H1 (cell line): ENCODE data around the gene ORAI3. TPM values are rescaled to one million over a fixed set of nuclear protein-coding genes. Genes with fewer than 3 reads are reported as not detected.

Source experiments
- CTCF ChIA-PET: fragments of 300-600 bp; sonication (Branson Sonifier 250); formaldehyde crosslinking; loops from one replicate; lab custom pipeline; 2021; ENCODE audit not compliant: partially characterized antibody; lab: Charles Lee
- POLR2A ChIA-PET: fragments of 300-600 bp; sonication (Branson Sonifier 250); formaldehyde crosslinking; loops from one replicate; lab custom pipeline; 2021; ENCODE audit warnings: inconsistent platforms; ENCODE audit not compliant: partially characterized antibody; lab: Charles Lee
- DNase-seq, 2 experiments: peaks; one replicate each; pipeline versions ENCODE4 v3.0.0 to v3.0.0-alpha.2; 2010 to 2022; ENCODE audit warnings: low spot score in 2 of 2, low read depth in 1 of 2, mixed read lengths in 1 of 2
- FAIRE-seq: peaks from 2 replicates; lab custom pipeline; 2011; peaks lifted over from hg19 to GRCh38; lab: Jason Lieb, UNC
- H2AFZ ChIP-seq: 2 replicates; pipeline ENCODE4 v1.8.1; 2012; ENCODE audit warnings: low read length, inconsistent platforms
- H2AK5ac ChIP-seq: 2 replicates; pipeline ENCODE4 v1.6.1; 2013; ENCODE audit warnings: low read depth, low read length
- H2BK120ac ChIP-seq: replicated peaks from 2 replicates; pipeline ENCODE3; 2013; ENCODE audit warnings: low read depth, low read length, inconsistent platforms
- H2BK12ac ChIP-seq: 2 replicates; pipeline ENCODE4 v1.6.1; 2013; ENCODE audit warnings: low read depth, low read length
- H2BK15ac ChIP-seq: 2 replicates; pipeline ENCODE4 v1.6.1; 2013; ENCODE audit warnings: low read length
- H2BK20ac ChIP-seq: 2 replicates; pipeline ENCODE4 v1.6.1; 2013; ENCODE audit warnings: low read length
- H2BK5ac ChIP-seq: 2 replicates; pipeline ENCODE4 v1.6.1; 2013; ENCODE audit warnings: low read depth, low read length
- H3K14ac ChIP-seq: 2 replicates; pipeline ENCODE4 v1.6.1; 2013; ENCODE audit warnings: inconsistent platforms; ENCODE audit not compliant: insufficient read length
- H3K18ac ChIP-seq: 2 replicates; pipeline ENCODE4 v1.6.1; 2013; ENCODE audit warnings: low read length; ENCODE audit errors: extremely low read depth
- H3K23ac ChIP-seq: 2 replicates; pipeline ENCODE4 v1.6.1; 2013; ENCODE audit warnings: inconsistent platforms; ENCODE audit not compliant: insufficient read length
- H3K23me2 ChIP-seq: 2 replicates; pipeline ENCODE4 v1.6.1; 2013; ENCODE audit warnings: low read depth, low read length
- H3K27ac ChIP-seq: 2 replicates; pipeline ENCODE4 v1.6.1; 2011; ENCODE audit warnings: low read depth, low read length, inconsistent platforms
- H3K27me3 ChIP-seq, 4 experiments: replicated peaks in 1 of 4; 1 replicate in 1 of 4; 2 replicates in 3 of 4; pipeline versions ENCODE4 v1.6.1 to v1.8.1; 2011 to 2013; ENCODE audit warnings: low read length in 3 of 4, mild to moderate bottlenecking in 3 of 4, inconsistent platforms in 2 of 4, mixed read lengths in 2 of 4, moderate library complexity in 1 of 4; ENCODE audit not compliant: control insufficient read depth in 3 of 4, insufficient read depth in 3 of 4; ENCODE audit errors: extremely low read depth in 1 of 4
- H3K36me3 ChIP-seq, 4 experiments: 2 replicates each; pipeline versions ENCODE4 v1.6.1 to v1.8.1; 2011 to 2013; ENCODE audit warnings: mild to moderate bottlenecking in 4 of 4, low read length in 3 of 4, moderate library complexity in 2 of 4, control low read depth in 1 of 4, inconsistent platforms in 1 of 4; ENCODE audit not compliant: insufficient read depth in 4 of 4, control insufficient read depth in 2 of 4
- H3K4ac ChIP-seq: replicated peaks from 2 replicates; pipeline ENCODE3; 2013; ENCODE audit warnings: low read length, low read depth, mixed read lengths, inconsistent platforms; ENCODE audit not compliant: insufficient read length
- H3K4me1 ChIP-seq, 4 experiments: replicated peaks in 1 of 4; 1 replicate in 1 of 4; 2 replicates in 3 of 4; pipeline versions ENCODE4 v1.6.1 to v1.8.1; 2011 to 2013; ENCODE audit warnings: low read length in 3 of 4, inconsistent platforms in 2 of 4, mixed read lengths in 1 of 4; ENCODE audit not compliant: insufficient read depth in 4 of 4, control insufficient read depth in 3 of 4
- H3K4me2 ChIP-seq, 2 experiments: 2 replicates each; pipeline versions ENCODE4 v1.6.1 to v1.8.1; 2011 to 2013; ENCODE audit warnings: low read depth in 2 of 2, low read length in 2 of 2, control low read depth in 1 of 2, inconsistent platforms in 1 of 2, mild to moderate bottlenecking in 1 of 2; ENCODE audit not compliant: insufficient read depth in 1 of 2
- H3K4me3 ChIP-seq, 4 experiments: fragments of 200-600, 300-600 bp in 1 of 4; sonication (generic), shearing (Covaris generic), sonication (Bioruptor Twin) in 1 of 4; 2 replicates each; pipeline versions ENCODE4 v1.5.1 to v1.8.1; 2011 to 2016; ENCODE audit warnings: low read length in 4 of 4, low read depth in 3 of 4, control low read depth in 2 of 4, inconsistent platforms in 2 of 4, mild to moderate bottlenecking in 2 of 4, mixed read lengths in 1 of 4, moderate library complexity in 1 of 4; ENCODE audit not compliant: insufficient read depth in 2 of 4; ENCODE audit errors: extremely low read depth in 1 of 4
- H3K56ac ChIP-seq: replicated peaks from 2 replicates; pipeline ENCODE3; 2013; ENCODE audit warnings: low read depth, mild to moderate bottlenecking, mixed read lengths, low read length, inconsistent platforms; ENCODE audit not compliant: insufficient read length
- H3K79me1 ChIP-seq: 2 replicates; pipeline ENCODE4 v1.6.1; 2013; ENCODE audit warnings: low read depth, low read length, control low read depth
- H3K79me2 ChIP-seq, 2 experiments: 2 replicates each; pipeline versions ENCODE4 v1.6.1 to v1.8.1; 2012 to 2013; ENCODE audit warnings: low read length in 2 of 2, mild to moderate bottlenecking in 2 of 2, inconsistent platforms in 1 of 2; ENCODE audit not compliant: insufficient read depth in 2 of 2, control insufficient read depth in 1 of 2
- H3K9ac ChIP-seq, 4 experiments: replicated peaks in 1 of 4; 1 replicate in 1 of 4; 2 replicates in 3 of 4; pipeline versions ENCODE4 v1.6.1 to v1.8.1; 2011 to 2013; ENCODE audit warnings: low read depth in 3 of 4, low read length in 3 of 4, control low read depth in 2 of 4, mild to moderate bottlenecking in 2 of 4, moderate library complexity in 2 of 4, inconsistent platforms in 1 of 4; ENCODE audit errors: extremely low read depth in 1 of 4
- H3K9me3 ChIP-seq, 2 experiments: 2 replicates each; pipeline versions ENCODE4 v1.6.1 to v1.8.1; 2012 to 2013; ENCODE audit warnings: mild to moderate bottlenecking in 2 of 2, moderate library complexity in 2 of 2, control low read depth in 1 of 2, inconsistent platforms in 1 of 2, low read depth in 1 of 2, low read length in 1 of 2, mixed read lengths in 1 of 2; ENCODE audit not compliant: insufficient read depth in 2 of 2
- H4K20me1 ChIP-seq, 2 experiments: replicated peaks in 1 of 2; 2 replicates each; pipeline versions ENCODE3 to v1.8.1; 2011 to 2013; ENCODE audit warnings: inconsistent platforms in 2 of 2, low read length in 2 of 2, mild to moderate bottlenecking in 1 of 2; ENCODE audit not compliant: insufficient read depth in 2 of 2, control insufficient read depth in 1 of 2
- H4K5ac ChIP-seq: 2 replicates; pipeline ENCODE4 v1.6.1; 2013; ENCODE audit warnings: low read length, low read depth, mixed read lengths, inconsistent platforms; ENCODE audit not compliant: insufficient read length
- H4K8ac ChIP-seq: 2 replicates; pipeline ENCODE4 v1.8.0; 2013; ENCODE audit warnings: mild to moderate bottlenecking, moderate library complexity, low read length, inconsistent platforms; ENCODE audit not compliant: insufficient read depth; ENCODE audit errors: extremely low read depth
- H4K91ac ChIP-seq: replicated peaks from 2 replicates; pipeline ENCODE3; 2013; ENCODE audit warnings: low read length, mixed read lengths, inconsistent platforms; ENCODE audit not compliant: insufficient read length
- CTCF ChIP-seq, 3 experiments: IDR thresholded peaks; 1 replicate in 2 of 3; 2 replicates in 1 of 3; pipeline versions ENCODE4 v1.5.1 to v1.6.1; 2011; ENCODE audit warnings: low read length in 3 of 3, mild to moderate bottlenecking in 3 of 3, inconsistent platforms in 2 of 3, low read depth in 1 of 3, moderate library complexity in 1 of 3; ENCODE audit not compliant: insufficient read depth in 1 of 3; ENCODE audit errors: control extremely low read depth in 1 of 3
- RAD21 ChIP-seq, 2 experiments: IDR thresholded peaks in 1 of 2; conservative IDR thresholded peaks in 1 of 2; 2 replicates each; pipeline ENCODE4 v1.6.1; 2011; ENCODE audit warnings: low read depth in 2 of 2, low read length in 2 of 2, improper control_type of control experiment in 1 of 2, inconsistent platforms in 1 of 2, mild to moderate bottlenecking in 1 of 2, moderate library complexity in 1 of 2
- SIN3A ChIP-seq, 2 experiments: IDR thresholded peaks in 1 of 2; conservative IDR thresholded peaks in 1 of 2; 2 replicates each; pipeline ENCODE4 v1.6.1; 2011 to 2012; ENCODE audit warnings: low read length in 2 of 2, improper control_type of control experiment in 1 of 2, low read depth in 1 of 2, mild to moderate bottlenecking in 1 of 2
- WGBS, 2 experiments: shearing (Covaris generic) in 1 of 2; methylation state at CpG; one replicate each; pipeline versions ENCODE4 v1.1.6 to v1.1.7; 2013 to 2015; ENCODE audit warnings: low lambda C conversion rate in 2 of 2, mixed read lengths in 2 of 2, inconsistent platforms in 1 of 2, low coverage in 1 of 2, missing lambda C conversion rate in 1 of 2; ENCODE audit not compliant: insufficient replicate concordance in 2 of 2, insufficient coverage in 1 of 2, insufficient read length in 1 of 2; ENCODE audit errors: extremely low coverage in 1 of 2, missing lambda C conversion rate in 1 of 2; 5-methylcytosine and 5-hydroxymethylcytosine counted together
- polyA plus RNA-seq, 7 experiments: library from polyadenylated mRNA; depleted of rRNA in 3 of 7; stranded (reverse) in 5 of 7; unstranded in 2 of 7; fragments of >200 nt in 5 of 7; fragments of 200-250 nt in 2 of 7; gene quantifications; 1 replicate in 5 of 7; 2 replicates in 1 of 7; 4 replicates in 1 of 7; pipeline versions ENCODE4 v1.2.1 to v1.2.3, GENCODE V29; 2011 to 2013; ENCODE audit warnings: missing spikeins in 2 of 7, mixed read lengths in 2 of 7
- total RNA-seq: library from RNA; stranded (reverse); fragmentation: NEBNext Ultra II Directional; extraction: Animal tissue kit (Norgen Biotek cat#: 25700); gene quantifications from 2 replicates; pipeline ENCODE4 v1.2.1, GENCODE V29; 2021

The ORAI3 gene
- total and polyA plus RNA-seq, 2 of the 8 experiments (the other 6 are each of a cell fraction or from before 2014, with no cell fraction given), result 8.7 to 24.5 TPM

- DNase-seq (no peak), FAIRE-seq (no peak)
- no peak overlapping the region for H3K4me3 ChIP-seq
- TF ChIP-seq RAD21 (IDR thresholded peaks at IDR 0.05 in 1 of 2, conservative IDR thresholded peaks at IDR 0.05 in 1 of 2; ENCODE audit: low read depth in 2 of 2, low read length in 2 of 2), result no peak
- TF ChIP-seq SIN3A (conservative IDR thresholded peaks at IDR 0.05 in 1 of 2, IDR thresholded peaks at IDR 0.05 in 1 of 2; ENCODE audit: low read depth in 1 of 2, low read length in 2 of 2), result no peak
- TF ChIP-seq CTCF (IDR thresholded peaks at IDR 0.05; ENCODE audit: control extremely low read depth in 1 of 3, insufficient read depth in 1 of 3, low read depth in 1 of 3, low read length in 3 of 3), result peak in 2 of 3 experiments; percentile 45 to 61; a peak in 3 of 4 replicates
- ChIA-PET CTCF (interaction anchor here (0.7 to 1.2 kb wide), 5 partner anchors 10 to 35 kb away, joined by 3 to 9 read pairs (median 4); no protein-coding TSS in a partner anchor), POLR2A (interaction anchor here (0.7 to 5.0 kb wide), 6 partner anchors 9 to 229 kb away, joined by 3 to 25 read pairs (median 6); partner anchors contain the start of gene HSD3B7)
- H3K4me1 ChIP-seq, result no peaks in the 10 kb centered on the region
- 92% methylated on average over 7 of the region's 7 CpGs; no CpG with 5 or more reads in 1 of the 2 experiments for WGBS, 2 experiments
- peaks cover 31 to 55% (median 49%) of the 10 kb centered on the region in 4 experiments for H3K36me3 ChIP-seq
- H3K4me2 ChIP-seq, result no peak overlapping the region
- H2BK20ac ChIP-seq, result no peak overlapping the region
- H4K20me1 ChIP-seq, result peaks cover 1 to 11% of the 10 kb centered on the region in 2 experiments
- no peak overlapping the region for H4K8ac ChIP-seq
- H2BK120ac ChIP-seq, result no peak overlapping the region
- no peak overlapping the region for H3K9ac ChIP-seq
- H3K56ac ChIP-seq, result no peak overlapping the region
- H3K79me1 ChIP-seq, result no peaks in the 10 kb centered on the region; the same call in 1 of the 2 replicates
- H2BK12ac ChIP-seq, result no peak overlapping the region
- no peak overlapping the region for H2BK15ac ChIP-seq
- H4K91ac ChIP-seq, result no peak overlapping the region
- H3K9me3 ChIP-seq, result no peaks in the 10 kb centered on the region
- no peak overlapping the region for H3K18ac ChIP-seq
- H4K5ac ChIP-seq, result no peak overlapping the region
- H3K27ac ChIP-seq, result no peak overlapping the region
- H2AFZ ChIP-seq, result no peak overlapping the region
- no peak overlapping the region for H3K14ac ChIP-seq
- H3K4ac ChIP-seq, result no peak overlapping the region
- no peak overlapping the region for H2BK5ac ChIP-seq
- H3K79me2 ChIP-seq, result no peaks in the 10 kb centered on the region
- H3K23me2 ChIP-seq, result peaks cover 2% of the 10 kb centered on the region; the same call in 1 of the 2 replicates
- no peak overlapping the region for H2AK5ac ChIP-seq
- no peaks in the 10 kb centered on the region for H3K27me3 ChIP-seq
- H3K23ac ChIP-seq, result no peak overlapping the region
Observed at GRCh38 chr16:30972872-30973271, 24.0 kb downstream of the ORAI3 start.
